Thymus (tissue), 11 donors: ENCODE data around the gene ZAR1L. TPM values are rescaled to one million over a fixed set of nuclear protein-coding genes. Genes with fewer than 3 reads are reported as not detected.

Source experiments
- DNase-seq, 9 donors: peaks; one replicate each; pipeline ENCODE4 v3.0.0-alpha.2; 2013; ENCODE audit warnings: low spot score in 9 of 9, low read depth in 6 of 9, missing footprints in 1 of 9
- H3K27ac ChIP-seq, 2 donors: one replicate each; pipeline ENCODE4 v1.5.1; 2013; ENCODE audit warnings: control low read depth in 1 of 2, low read depth in 1 of 2, low read length in 1 of 2, mild to moderate bottlenecking in 1 of 2, moderate library complexity in 1 of 2
- H3K27me3 ChIP-seq, 2 donors: one replicate each; pipeline ENCODE4 v1.5.1; 2013; ENCODE audit warnings: low read length in 1 of 2; ENCODE audit not compliant: control insufficient read depth in 2 of 2, insufficient read depth in 1 of 2
- H3K36me3 ChIP-seq, 2 donors: one replicate each; pipeline ENCODE4 v1.5.1; 2013; ENCODE audit warnings: low read length in 1 of 2, mild to moderate bottlenecking in 1 of 2, moderate library complexity in 1 of 2; ENCODE audit not compliant: control insufficient read depth in 2 of 2, insufficient read depth in 2 of 2
- H3K4me1 ChIP-seq, 2 donors: one replicate each; pipeline ENCODE4 v1.5.1; 2013; ENCODE audit warnings: low read length in 2 of 2; ENCODE audit not compliant: control insufficient read depth in 2 of 2, insufficient read depth in 2 of 2
- H3K4me3 ChIP-seq, 2 donors: one replicate each; pipeline ENCODE4 v1.5.1; 2013; ENCODE audit warnings: low read length in 2 of 2, control low read depth in 1 of 2, mild to moderate bottlenecking in 1 of 2
- H3K9me3 ChIP-seq, 2 donors: one replicate each; pipeline ENCODE4 v1.5.1; 2013; ENCODE audit warnings: low read length in 1 of 2, mild to moderate bottlenecking in 1 of 2; ENCODE audit not compliant: control insufficient read depth in 2 of 2, insufficient read depth in 1 of 2
- WGBS: extraction: QIAGEN DNeasy Blood & Tissue Kit; methylation state at CpG from one replicate; pipeline ENCODE4 v1.1.7; 2013; 5-methylcytosine and 5-hydroxymethylcytosine counted together
- polyA plus RNA-seq: library from polyadenylated mRNA; stranded (reverse); fragments of 200-250 nt; gene quantifications from one replicate; pipeline ENCODE4 v1.2.3, GENCODE V29; 2013
- total RNA-seq: library from RNA; stranded (reverse); fragments of 120-200 nt; gene quantifications from one replicate; pipeline ENCODE4 v1.2.4, GENCODE V29; 2013
- donor health status: healthy.

Gene ZAR1L
- total and polyA plus RNA-seq, 2 donors: 0.07 TPM; not detected in 1

GRCh38 chr13:32265726-32266125 is 49.4 kb downstream of the ZAR1L start:
- H3K36me3 ChIP-seq: peaks cover 0 to 9% of the 10 kb centered on the region in 2 donors

GRCh38 chr13:32264407-32264806 is 50.8 kb downstream of the ZAR1L start:
- Histone ChIP-seq H3K9me3 (no peaks in the 10 kb centered on the region), H3K27me3 (no peaks in the 10 kb centered on the region), H3K36me3 (peaks cover 0 to 9% of the 10 kb centered on the region in 2 donors), H3K27ac (no peak overlapping the region), H3K4me3 (no peak overlapping the region), H3K4me1 (no peaks in the 10 kb centered on the region)
- no peak for DNase-seq

More at GRCh38 chr13:32265726-32266125, 49.4 kb downstream of the ZAR1L start:
- WGBS: 92% methylated on average over 2 of the region's 2 CpGs
- DNase-seq: no peak
- no peak overlapping the region for H3K4me3 ChIP-seq
- H3K27me3 ChIP-seq: no peaks in the 10 kb centered on the region
- no peaks in the 10 kb centered on the region for H3K4me1 ChIP-seq
- no peak overlapping the region for H3K27ac ChIP-seq
- H3K9me3 ChIP-seq: no peaks in the 10 kb centered on the region

GRCh38 chr13:32262619-32263018 is 52.5 kb downstream of the ZAR1L start:
- 98% methylated on average over 1 of the region's 1 CpG for WGBS
- Histone ChIP-seq H3K4me3 (no peak overlapping the region), H3K36me3 (peaks cover 0 to 9% of the 10 kb centered on the region in 2 donors)

GRCh38 chr13:32262165-32262564 is 53.0 kb downstream of the ZAR1L start:
- DNase-seq: no peak
- Histone ChIP-seq H3K9me3 (no peaks in the 10 kb centered on the region), H3K36me3 (peaks cover 0 to 9% of the 10 kb centered on the region in 2 donors), H3K4me1 (no peaks in the 10 kb centered on the region), H3K27me3 (no peaks in the 10 kb centered on the region), H3K27ac (no peak overlapping the region), H3K4me3 (no peak overlapping the region)
- WGBS: 96% methylated on average over 3 of the region's 3 CpGs

More at GRCh38 chr13:32262619-32263018, 52.5 kb downstream of the ZAR1L start:
- no peaks in the 10 kb centered on the region for H3K4me1 ChIP-seq
- no peaks in the 10 kb centered on the region for H3K9me3 ChIP-seq
- no peak for DNase-seq
- H3K27ac ChIP-seq: no peak overlapping the region
- no peaks in the 10 kb centered on the region for H3K27me3 ChIP-seq

- WGBS: 94% methylated on average over 9 of the region's 9 CpGs
These were observed 53.6 kb downstream of the ZAR1L start for GRCh38 chr13:32261567-32261966.

GRCh38 chr13:32259116-32259515 is 56.0 kb downstream of the ZAR1L start:
- Histone ChIP-seq H3K27me3 (no peaks in the 10 kb centered on the region), H3K9me3 (no peaks in the 10 kb centered on the region), H3K4me1 (no peaks in the 10 kb centered on the region), H3K27ac (no peak overlapping the region), H3K4me3 (no peak overlapping the region), H3K36me3 (no peaks in the 10 kb centered on the region)
- no peak for DNase-seq
- WGBS: 100% methylated on average over 1 of the region's 1 CpG

More at GRCh38 chr13:32261567-32261966, 53.6 kb downstream of the ZAR1L start:
- H3K36me3 ChIP-seq: peaks cover 0 to 9% of the 10 kb centered on the region in 2 donors
- H3K4me3 ChIP-seq: no peak overlapping the region
- no peak overlapping the region for H3K27ac ChIP-seq
- no peak for DNase-seq
- no peaks in the 10 kb centered on the region for H3K4me1 ChIP-seq
- no peaks in the 10 kb centered on the region for H3K9me3 ChIP-seq
- H3K27me3 ChIP-seq: no peaks in the 10 kb centered on the region

- H3K27ac ChIP-seq: no peak overlapping the region
- no peaks in the 10 kb centered on the region for H3K9me3 ChIP-seq
- H3K27me3 ChIP-seq: no peaks in the 10 kb centered on the region
- peaks cover 0 to 3% of the 10 kb centered on the region in 2 donors for H3K36me3 ChIP-seq
- no peak overlapping the region for H3K4me3 ChIP-seq
- H3K4me1 ChIP-seq: no peaks in the 10 kb centered on the region
- no peak for DNase-seq
These were observed 57.5 kb downstream of the ZAR1L start for GRCh38 chr13:32257649-32258048.

- no peak overlapping the region for H3K4me3 ChIP-seq
- WGBS: 96% methylated on average over 4 of the region's 4 CpGs
- no peak for DNase-seq
- no peaks in the 10 kb centered on the region for H3K4me1 ChIP-seq
- peaks cover 0 to 4% of the 10 kb centered on the region in 2 donors for H3K36me3 ChIP-seq
- H3K27ac ChIP-seq: no peak overlapping the region
- no peaks in the 10 kb centered on the region for H3K9me3 ChIP-seq
- no peaks in the 10 kb centered on the region for H3K27me3 ChIP-seq
These were observed 58.9 kb downstream of the ZAR1L start for GRCh38 chr13:32256243-32256642.

GRCh38 chr13:32255724-32256109 is 59.4 kb downstream of the ZAR1L start:
- Histone ChIP-seq H3K4me1 (no peaks in the 10 kb centered on the region), H3K9me3 (no peaks in the 10 kb centered on the region), H3K4me3 (no peak overlapping the region), H3K27me3 (no peaks in the 10 kb centered on the region), H3K36me3 (peaks cover 0 to 4% of the 10 kb centered on the region in 2 donors), H3K27ac (no peak overlapping the region)
- WGBS: 94% methylated on average over 6 of the region's 6 CpGs
- no peak for DNase-seq
